GM11168 (cell line): ENCODE data around the gene ABR.
"Not testable (repeated sequence)": the region's sequence is repeated elsewhere in the genome, so short reads cannot be mapped to it uniquely, and the experiment has no call there.

Source experiments
- in situ Hi-C: fragments of 300-500 bp; cut with MboI; formaldehyde crosslinking; loops from one replicate; pipeline ENCODE4 v1.12.0; 2022; ENCODE audit warnings: low sequenced_read_pairs; ENCODE audit not compliant: unreplicated experiment

The ABR gene

DNA sequence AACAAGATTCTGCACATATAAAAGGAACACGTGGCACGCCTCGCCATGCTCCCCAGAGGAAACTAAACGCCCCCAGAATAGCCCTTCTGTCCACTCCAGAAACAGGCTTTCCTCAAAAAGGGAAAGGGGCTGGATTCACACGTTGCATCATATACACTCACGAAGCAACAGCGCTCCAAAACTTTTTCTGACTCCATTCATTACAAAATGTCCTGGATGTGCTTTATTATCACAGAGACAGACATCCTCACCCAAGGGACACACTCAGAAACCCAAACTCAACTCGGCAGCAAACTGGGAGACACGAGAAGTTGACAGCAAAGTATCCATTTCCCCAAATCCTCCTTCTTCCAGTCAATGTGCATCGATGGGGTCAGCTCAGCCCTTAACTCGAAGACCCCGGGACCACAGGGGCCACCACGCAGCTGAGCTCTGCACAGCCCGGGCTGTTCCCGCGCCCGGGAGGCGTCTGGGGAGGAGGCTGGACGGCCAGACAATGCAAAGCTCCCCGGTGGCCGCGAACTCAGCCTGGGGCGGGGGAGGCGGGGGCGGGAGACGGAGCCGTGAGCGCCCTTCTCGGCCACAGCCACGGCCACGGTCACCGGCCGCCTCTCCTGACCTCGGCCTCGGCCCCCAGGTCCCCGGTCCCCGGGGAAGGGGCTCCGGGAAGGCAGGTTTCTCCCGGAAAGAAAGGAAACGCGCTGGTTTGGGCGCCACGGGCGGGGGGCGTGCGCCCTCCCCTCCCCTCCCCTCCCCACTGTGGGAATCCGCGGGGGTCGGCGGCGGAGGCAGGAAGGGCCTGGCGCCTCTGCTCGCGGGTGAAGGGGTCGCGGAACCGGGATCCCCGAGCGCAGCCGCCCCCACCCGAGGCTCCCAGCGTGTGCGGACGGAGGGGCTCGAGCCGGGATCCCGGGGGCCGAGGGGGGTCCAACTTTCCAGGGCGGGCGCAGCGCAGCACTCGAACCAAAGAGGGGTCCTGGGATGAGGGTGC is 201.4 kb downstream of the ABR start:
- in situ Hi-C loops: no loop called here

DNA sequence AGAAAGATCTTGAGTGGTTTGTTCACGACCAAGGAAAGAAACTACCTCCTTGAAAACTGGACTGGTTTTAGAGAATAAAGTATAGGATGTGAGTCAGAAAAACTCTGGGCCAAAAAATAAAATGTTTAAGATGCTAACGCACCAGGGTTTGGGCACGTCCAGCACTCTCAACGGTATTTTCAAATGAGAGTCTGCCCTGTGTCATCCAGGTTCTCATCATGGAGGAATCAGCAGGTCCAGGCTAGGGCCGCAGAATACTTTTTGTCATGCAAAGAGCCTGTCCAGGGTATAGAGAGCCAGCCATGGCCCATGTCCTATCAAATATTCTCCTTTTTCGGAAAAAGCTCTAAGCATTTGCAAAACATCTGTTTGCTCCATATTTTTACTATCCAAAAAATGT is 202.6 kb downstream of the ABR start:
- in situ Hi-C loops: no loop called here

DNA sequence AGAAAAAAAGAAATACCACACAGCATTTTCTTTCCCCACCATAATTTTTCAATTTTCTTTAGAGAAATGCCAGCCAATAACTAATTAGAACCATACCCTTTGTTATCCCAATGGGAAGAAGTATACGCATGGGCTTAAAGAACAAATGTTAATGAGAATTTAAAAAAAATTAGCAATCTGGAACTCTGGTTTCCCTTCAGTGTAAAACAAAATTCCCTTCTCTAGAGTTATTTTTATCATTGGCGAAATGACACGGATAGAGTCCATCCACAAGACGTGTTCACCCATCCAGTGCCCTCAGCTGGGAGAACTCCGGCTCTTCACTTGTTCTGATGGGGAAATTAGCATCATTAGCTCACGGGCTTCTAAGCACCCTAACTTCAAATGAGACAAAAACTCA is 203.5 kb downstream of the ABR start:
- in situ Hi-C loops: no loop called here

DNA sequence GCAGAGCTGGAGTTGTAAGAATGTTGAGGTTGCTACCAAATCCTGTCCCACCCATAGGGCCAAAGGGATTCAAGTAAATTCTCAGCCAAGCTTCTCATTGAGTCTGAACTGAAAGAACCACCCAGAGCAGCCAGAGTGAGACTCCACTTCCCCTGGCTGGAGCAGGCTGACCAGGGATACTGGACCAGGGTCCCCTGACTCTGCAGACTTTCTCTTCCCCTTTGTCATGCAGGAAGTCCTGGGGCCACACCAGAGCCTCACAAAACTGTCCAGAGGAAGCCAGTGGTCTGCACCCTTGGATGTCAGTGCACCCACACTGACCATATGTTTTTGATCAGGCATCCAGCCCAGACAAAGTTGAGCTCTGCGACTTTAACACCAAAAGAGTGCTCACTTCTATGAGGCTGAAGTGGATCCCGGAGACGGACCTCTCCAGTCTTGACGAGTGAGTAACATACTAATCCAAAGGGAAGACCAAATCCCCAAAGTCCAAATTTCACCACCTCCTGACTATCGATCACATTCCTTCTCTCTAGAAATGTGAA is 204.3 kb downstream of the ABR start:
- in situ Hi-C loops: no loop called here

DNA sequence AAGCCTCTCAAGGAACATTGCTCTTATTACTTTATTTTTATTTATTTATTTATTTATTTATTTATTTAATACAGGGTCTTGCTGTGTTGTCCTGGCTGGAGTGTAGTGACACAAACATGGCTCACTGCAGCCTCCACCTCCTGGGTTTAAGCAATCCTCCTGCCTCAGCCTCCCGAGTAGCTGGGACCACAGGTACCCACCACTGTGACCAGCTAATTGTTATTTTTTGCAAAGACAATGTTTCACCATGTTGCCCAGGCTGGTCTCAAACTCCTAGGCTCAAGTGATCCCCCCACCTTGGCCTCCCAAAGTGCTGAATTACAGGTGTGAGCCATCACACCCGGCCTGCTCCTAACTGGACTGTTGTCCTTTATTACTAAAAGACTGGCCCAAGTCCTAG is 205.0 kb downstream of the ABR start:
- in situ Hi-C loops: not testable (repeated sequence)

DNA sequence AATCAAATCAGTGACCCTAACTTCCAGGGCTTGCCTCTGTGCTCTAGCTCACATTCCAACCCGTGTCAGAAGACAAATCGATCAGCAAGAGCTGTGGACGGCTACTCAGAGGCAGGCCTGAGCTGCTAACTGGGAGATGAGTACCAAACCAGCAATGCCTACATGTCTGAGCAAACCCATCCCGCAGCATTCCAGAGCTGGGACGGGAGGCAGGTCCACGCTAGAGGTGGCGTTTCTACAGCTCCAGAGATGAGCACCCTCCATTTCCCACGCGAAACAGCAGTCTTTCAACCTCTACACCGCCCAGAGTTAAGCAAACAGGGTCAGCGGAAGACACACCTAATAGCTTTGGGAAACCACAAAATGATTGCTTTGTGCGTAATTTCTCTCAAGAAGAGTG is 206.7 kb downstream of the ABR start:
- in situ Hi-C loops: no loop called here

DNA sequence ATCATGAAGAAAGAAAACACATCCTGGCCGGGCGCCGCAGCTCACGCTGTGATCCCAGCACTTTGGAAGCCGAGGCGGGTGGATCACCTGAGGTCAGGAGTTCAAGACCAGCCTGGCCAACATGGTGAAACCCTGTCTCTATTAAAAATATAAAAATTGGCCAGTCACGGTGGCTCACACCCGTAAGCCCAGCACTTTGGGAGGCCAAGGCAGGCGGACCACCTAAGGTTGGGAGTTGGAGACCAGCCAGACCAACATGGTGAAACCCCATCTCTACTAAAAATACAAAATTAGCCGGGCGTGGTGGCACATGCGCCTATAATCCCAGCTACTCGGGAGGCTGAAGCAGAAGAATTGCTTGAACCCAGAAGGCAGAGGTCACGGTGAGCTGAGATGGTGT is 207.9 kb downstream of the ABR start:
- in situ Hi-C loops: not testable (repeated sequence)

DNA sequence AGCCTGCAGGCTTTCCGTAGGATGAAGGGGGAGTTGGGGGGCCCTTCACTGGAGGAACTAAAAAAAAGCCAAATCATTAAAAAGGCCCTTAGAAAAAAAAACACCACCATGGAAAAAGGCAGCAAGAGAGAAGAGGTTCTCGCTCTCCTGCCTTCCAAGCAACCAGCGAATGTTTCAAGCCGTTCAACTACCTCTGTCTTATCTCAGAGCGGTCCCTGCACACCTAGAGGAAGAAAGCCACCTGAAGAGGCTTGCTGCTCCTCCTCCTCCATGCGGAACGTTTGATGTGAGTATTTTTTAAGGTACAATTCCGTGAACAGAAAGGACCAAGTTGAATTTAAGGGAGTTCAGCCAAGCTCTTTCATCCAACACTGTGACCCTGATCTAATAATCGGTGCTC is 209.4 kb downstream of the ABR start:
- in situ Hi-C loops: no loop called here

DNA sequence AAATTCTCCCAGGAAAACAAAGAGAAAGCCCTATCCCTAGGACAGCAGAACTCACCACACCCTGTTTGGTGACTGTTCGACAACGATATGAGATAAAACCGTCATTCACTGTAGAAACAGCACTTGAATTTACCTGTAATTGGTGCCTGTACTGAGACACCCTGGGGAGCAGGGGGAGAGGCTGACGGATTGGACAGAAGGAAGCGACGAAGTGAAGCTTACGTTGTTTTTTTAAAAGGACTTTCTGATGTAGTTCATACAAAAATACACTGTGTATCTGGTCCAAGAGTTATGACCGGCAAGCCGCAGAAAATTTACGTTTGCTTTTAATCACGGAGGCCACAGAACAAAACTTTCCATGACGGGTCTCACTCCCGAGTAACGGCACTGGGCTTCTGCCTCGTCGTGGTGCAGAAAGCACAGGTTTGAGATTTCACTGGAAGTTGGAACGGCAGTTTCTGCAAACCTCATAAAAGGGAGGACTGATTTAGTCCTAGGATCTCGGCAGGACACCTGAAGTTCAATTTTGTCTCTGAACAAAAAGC is 209.9 kb downstream of the ABR start:
- in situ Hi-C loops: no loop called here

DNA sequence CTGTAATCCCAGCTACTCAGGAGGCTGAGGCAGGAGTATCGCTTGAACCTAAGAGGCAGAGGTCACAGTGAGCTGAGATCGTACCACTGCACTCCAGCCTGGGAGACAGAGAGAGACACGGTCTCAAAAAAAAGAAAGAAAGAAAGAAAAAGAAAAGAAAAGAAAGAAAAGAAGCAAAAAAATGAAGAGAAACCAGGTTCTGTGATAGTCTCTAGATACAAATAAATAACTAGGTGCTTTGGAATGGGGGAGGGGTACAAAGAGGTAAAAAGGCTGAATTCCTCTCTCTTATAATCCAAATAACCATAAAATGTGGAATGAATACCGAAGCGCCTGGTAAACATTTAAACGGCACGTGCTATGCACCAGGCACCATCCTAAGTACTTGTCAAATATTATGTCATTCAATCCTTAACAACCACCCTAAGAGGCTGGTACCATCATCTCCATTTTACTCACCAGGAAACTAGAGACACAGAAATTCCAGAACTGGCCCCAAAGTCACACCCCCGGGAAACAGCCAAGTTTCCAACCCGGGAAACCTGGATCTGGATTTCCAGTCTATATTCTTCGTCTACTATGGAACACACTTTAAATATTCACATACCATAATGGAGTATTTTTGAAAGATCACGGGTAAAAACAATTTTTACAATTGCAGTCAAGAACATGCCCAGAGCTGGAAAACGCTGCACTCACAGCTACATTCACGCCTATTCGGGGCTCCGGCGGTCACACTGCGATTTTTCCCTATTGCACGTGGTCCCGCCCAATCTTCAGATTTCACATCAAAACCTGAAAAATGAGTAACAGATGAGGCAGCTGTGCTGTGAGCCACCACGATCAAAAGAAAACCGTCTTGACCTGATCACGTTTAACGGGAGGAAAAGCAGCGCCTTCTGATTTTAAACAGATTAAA is 210.7 kb downstream of the ABR start:
- in situ Hi-C loops: no loop called here

DNA sequence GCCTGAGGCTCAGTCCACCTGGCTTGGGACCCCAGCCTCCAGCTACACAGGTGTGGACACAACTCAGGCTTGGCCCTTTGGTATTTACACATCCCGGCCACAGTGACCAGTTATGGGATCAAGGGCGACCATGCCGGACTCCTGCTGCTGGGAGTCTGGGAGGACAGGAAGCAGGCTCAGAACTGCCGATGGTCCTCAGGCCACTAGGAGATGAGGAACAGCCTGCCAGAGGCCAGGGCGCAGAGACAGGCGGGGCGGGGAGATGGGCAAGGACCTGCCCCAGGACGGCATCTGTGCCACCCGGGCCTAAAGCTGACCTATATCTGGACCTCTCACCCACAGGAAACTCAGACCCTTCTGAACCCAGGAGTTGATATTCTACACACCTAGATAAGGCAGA is 212.7 kb downstream of the ABR start:
- in situ Hi-C loops: no loop called here

DNA sequence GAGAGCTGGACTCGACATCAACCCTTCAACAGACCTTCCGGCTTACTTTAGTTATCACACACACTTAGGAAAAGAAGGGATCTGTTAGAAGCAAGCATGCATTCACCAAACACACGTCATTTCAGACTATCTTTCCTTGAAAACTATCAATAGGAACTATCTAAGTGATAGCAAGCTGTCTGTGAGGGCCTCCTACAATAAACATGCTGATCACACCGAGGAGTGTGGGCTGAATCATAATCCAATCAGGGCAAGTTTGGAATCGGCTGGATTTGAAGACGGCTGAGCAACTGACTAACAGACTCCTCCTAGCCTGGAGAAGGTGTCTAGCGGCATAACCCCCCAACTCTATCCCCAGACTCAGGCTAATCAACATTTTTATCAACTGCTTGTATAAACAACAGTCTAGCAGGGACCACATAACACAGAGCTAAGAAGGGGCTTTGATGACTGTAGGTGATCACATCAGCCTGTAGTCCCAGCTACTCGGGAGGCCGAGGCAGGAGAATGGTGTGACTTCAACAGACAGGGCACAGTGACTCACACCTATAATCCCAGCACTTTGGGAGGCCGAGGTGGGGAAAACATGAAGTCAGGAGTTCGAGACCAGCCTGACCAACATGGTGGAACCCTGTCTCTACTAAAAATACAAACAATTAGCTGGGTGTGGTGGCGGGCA is 214.3 kb downstream of the ABR start:
- in situ Hi-C loops: no loop called here

DNA sequence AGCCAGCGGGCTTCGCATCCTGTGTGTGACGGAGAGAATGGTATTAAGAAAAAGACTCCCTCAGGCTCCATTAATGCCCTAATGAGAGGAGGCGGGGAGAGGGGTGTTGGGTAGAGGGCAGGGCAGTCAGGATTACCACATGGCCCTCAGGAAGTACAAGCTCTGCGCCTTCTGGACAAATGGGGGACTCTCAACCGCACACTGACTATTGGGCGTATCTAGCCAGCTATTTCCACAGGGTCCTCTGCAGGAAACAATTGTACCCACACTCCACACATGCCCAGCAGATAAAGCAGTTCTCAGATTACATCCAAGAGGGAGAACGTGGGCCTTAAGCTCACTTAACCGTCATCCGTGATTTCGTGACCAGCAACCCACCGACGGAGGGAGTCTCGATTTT is 214.9 kb downstream of the ABR start:
- in situ Hi-C loops: no loop called here

DNA sequence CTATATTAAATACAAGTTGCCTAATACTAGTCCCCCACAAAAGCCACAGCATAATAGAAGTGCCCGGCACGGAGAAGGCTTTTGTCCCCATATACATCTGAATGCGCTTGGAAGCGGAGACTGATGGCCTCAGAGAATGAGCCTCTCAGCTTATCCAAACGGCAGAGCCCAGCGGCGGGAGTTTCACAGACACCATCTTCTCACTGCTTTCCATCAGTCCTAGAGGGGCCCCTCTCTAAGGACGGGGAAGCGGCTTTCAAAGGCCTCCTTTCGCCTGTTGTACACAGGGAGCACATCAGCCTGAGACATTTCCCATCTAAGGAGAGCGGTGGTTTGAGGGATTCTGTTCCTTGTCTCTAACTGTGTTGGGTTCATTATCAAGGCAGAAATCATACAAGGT is 217.1 kb downstream of the ABR start:
- in situ Hi-C loops: no loop called here

DNA sequence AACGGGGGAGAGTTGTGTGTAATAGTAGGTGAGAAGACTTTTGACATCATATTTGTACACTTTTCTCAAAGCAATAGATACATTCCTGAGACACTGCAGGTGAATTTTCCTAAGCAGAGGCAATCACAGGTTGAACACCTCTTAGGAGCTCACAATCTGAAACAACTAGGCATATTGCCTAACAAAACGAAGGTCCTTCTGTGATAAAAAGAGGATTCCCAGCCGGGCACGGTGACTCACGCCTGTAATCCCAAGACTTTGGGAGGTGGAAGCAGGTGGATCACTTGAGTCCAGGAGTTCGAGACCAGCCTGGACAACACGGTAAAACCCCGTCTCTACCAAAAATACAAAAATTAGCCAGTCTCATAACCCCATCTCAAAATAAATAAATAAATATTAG is 217.6 kb downstream of the ABR start:
- in situ Hi-C loops: no loop called here

DNA sequence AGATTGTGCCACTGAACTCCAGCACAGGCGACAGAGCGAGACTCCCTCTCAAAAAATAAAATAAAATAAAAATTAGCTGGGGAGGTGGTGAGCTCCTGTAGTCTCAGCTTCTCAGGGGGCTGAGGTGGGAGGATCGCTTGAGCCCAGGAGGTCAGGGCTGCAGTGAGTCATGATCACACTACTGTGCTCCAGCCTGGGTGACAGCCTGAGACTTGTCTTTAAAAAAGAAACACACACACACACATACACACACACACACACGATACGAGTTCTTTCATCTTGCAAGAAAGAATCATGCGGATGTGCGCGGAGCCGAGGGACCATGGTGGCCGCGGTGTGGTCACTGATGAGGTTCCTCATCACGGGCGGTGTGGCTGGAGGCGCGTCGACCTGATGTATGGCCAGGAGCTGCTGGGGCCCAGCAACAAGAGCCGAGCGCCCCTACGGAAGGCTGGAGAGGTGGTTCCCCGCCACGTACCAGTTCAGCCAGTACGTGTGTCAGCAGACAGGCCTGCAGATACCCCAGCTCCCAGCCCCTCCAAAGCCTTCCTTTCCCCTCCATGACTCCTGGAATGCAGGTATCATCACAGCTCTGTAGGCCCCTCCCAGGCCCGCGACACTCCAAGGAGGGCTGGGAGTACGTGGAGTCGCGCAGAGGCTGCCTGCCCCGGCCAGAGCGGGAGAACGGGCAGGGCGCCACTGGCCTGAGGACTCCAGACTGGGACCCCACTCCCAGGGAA is 220.9 kb downstream of the ABR start:
- in situ Hi-C loops: no loop called here

DNA sequence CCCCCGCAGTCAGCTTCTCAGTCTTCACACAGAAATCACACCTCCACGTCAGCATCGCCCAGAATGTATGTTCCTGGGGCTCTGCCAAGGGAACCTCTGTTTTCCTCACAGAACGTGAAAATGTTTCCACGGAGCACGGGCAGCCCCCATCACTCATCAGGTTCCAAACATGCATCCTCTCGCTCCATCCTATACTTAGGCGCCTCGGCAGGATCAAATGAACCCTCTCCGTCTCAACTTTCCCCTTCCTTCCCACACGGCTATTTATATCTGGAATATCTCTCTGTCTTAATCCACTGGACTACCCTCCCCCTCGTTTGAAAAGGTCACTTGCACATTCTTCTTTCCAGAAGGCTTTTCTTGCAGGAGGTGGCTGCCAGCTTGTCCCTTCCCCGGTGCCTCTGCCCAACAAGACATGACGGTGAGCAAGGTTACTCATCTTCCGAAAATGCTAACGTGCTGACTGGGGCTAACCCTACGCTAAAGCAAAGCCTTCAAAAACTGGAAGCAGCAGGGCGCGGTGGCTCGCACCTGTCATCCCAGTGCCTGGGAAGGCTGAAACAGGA is 221.8 kb downstream of the ABR start:
- in situ Hi-C loops: no loop called here

DNA sequence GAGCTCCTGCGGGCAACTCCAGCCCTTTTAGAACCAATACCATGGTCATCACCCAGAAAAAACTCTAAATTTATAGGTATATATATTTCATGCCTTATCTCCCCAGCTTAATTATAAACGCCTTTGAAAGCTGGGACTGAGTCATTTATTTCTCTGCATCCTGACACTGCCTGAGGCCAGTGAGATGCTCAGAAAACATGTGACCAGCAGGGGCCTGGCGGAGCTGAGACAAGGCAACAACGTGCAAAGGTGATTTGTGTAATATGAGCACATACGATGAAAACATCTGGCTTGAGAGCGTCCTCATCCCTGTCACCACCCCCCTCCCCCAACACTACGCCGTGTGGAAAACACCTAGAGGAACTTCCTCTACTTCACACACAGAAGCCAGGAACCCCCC is 222.9 kb downstream of the ABR start:
- in situ Hi-C loops: no loop called here
